Renal pelvis (tissue), 4 donors: ENCODE measurements around the gene HENMT1. TPM values are rescaled to one million over a fixed set of nuclear protein-coding genes. Genes with fewer than 3 reads are reported as not detected.
"Not testable (repeated sequence)": the region's sequence is repeated elsewhere in the genome, so short reads cannot be mapped to it uniquely, and the experiment has no call there.

Experiments
- DNase-seq: peaks from one replicate; pipeline ENCODE4 v3.0.0-alpha.2; 2013
- polyA plus RNA-seq, 3 donors: library from polyadenylated mRNA; unstranded; fragments of 120-200 nt; gene quantifications; one replicate each; pipeline ENCODE4 v1.2.1, GENCODE V29; 2013; ENCODE audit not compliant: insufficient read length in 3 of 3

Gene HENMT1
- polyA plus RNA-seq, 3 donors, result 9.6 to 11.0 (median 9.6) TPM

- DNase-seq, result not testable (repeated sequence)
Measured at GRCh38 chr1:108681701-108682100, 20.8 kb upstream of the HENMT1 start.

- DNase-seq, result no peak
Measured at GRCh38 chr1:108679586-108680213, 18.8 kb upstream of the HENMT1 start.

GRCh38 chr1:108678706-108679105 lies 17.8 kb upstream of the HENMT1 start:
- DNase-seq, result no peak

GRCh38 chr1:108671143-108671542 lies 10.2 kb upstream of the HENMT1 start:
- DNase-seq, result no peak

DNA sequence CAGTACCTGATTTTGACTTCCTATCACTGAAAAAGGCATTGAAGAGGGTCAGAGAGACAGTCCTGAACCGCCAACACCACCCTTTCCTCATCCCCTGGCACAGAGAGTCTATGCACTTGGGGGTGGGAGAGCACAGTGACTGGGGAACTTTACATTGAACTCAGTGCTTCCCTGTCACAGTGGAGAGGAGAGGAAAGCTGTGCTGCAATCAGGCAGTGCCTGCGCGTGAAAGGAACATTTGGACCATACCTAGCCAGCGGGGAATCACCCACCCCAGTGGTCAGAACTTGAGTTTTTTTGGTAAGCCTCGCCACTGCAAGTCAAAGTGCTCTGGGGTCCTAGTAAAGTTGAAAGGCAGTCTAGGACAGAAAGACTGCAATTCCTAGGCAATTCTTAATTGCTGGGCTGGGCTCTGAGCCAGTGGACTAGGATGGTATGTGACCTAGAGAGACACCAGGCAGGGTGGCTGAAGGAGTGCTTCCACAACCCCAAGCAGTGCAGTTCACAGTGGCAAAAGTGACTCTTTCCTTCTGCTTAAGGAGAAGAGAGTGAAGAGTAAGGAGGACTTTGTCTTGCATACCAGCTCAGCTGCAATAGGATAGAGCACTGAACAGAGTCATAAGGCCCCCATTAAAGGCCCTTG lies 9.4 kb upstream of the HENMT1 start:
- DNase-seq, result no peak

- DNase-seq, result no peak
Measured at GRCh38 chr1:108669679-108670078, 8.8 kb upstream of the HENMT1 start.

DNA sequence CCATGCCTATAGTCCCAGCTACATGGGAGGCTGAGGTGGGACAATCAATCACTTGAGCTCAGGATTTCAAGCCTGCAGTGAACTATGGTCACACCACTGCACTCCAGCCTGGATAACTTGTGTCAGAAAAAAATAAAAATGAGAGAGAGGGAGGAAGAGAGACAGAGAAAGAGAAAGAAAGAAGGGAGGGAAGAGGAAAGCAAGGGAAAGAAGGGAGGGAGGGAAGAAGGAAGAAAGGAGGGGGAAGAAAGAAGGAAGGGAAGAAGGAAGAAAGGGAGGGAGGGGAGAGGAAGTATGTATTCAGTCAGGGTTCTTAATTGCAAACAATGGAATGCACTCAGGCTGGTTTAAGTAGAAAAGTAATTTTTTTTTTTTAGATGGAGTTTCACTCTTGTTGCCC lies 7.9 kb upstream of the HENMT1 start:
- DNase-seq, result no peak

- not testable (repeated sequence) for DNase-seq
Measured at GRCh38 chr1:108667422-108667821, 6.5 kb upstream of the HENMT1 start.

DNA sequence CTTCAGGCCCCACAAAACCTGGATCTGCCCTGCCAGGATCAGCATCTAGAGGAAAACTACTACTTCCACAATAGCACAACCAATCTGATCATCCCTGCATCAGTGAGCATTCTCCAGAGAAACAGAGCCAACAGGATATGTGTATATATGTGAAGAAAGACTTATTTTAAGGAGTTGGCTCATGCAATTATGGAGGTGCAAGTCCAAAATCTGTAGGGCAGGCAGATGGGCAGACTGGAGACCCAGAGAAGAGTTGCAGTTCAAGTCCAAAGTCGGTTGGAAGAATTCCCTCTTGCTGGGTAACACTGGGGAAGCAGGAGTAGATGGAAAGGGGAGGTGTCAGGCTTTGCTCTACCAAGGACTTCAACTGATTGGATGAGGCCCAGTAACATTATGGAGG lies 4.9 kb upstream of the HENMT1 start:
- DNase-seq, result no peak

- DNase-seq, result no peak
Measured at GRCh38 chr1:108665067-108665466, 4.2 kb upstream of the HENMT1 start.

DNA sequence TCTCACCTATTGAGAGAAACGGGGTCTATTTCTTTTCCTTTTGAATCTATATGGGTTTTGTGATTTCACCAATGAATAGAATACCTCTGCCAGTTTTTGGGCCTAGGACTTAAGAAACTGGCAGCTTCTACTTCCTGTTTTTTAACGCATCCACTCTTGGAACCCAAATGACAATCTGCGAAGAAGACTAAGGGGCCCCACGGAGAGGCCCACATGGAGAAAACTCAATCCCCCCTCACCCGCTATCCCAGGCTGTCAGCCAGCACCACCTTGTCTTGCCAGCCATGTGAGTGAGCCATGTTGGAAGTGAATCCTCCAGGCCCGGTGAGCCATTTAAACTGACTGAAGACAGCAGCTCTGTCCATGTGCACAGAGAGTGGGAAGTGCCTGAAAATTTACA lies 3.6 kb upstream of the HENMT1 start:
- DNase-seq, result no peak

- DNase-seq, result no peak
Measured at GRCh38 chr1:108663074-108663473, 2.2 kb upstream of the HENMT1 start.

GRCh38 chr1:108657356-108658080 lies 3.4 kb downstream of the HENMT1 start:
- no peak for DNase-seq

- DNase-seq, result no peak
Measured at GRCh38 chr1:108653431-108654105, 7.3 kb downstream of the HENMT1 start.

GRCh38 chr1:108646648-108647269 lies 14.1 kb downstream of the HENMT1 start:
- peak; percentile 34 for DNase-seq

DNA sequence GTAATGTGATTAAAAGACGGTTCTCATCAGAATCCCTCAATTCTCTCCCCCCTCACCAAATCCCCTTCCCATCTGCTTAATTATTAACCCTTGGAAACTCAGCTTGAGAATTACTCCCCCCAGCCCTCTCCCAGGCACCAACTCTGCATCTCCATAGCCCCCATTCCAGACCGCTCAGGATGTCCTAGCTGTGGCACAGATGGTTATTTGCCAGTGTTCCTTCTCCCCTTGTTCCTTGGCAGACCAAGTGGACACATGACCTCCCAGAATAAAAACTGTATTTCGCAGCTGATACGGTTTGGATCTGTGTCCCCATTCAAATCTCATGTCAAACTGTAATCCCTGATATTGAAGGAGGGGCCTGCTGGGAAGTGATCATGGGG lies 14.6 kb downstream of the HENMT1 start:
- DNase-seq, result no peak

DNA sequence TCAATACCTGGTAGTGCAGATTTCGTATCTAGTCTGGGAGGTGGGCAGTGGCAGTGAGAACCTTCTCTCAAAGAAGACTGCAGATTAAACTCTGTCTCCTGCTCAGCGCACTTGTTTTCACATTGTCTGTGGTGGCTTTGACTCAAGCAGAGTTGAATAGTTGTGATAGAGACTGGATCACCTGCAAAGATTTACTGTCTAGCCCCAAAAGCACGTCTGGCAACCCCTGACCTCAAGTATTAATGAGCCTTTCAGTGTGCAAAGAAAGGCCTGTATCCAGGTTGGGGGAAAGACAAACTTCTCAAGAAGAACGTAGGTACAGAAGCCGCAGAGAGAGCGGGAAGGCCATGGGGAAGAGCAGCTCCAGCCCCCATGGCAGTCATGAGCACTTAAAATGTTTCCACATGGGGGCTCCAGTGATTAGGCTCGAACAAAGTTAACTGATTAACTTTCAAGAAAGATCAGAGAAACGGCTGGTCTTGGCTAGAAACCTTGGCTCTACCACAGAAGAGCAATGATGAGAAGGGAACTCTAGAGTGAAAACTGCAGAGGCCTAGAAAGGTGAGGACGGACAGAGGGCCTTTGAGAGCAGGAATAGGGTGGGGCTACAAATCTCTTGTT lies 15.2 kb downstream of the HENMT1 start:
- DNase-seq, result no peak

- no peak for DNase-seq
Measured at GRCh38 chr1:108644984-108645383, 15.9 kb downstream of the HENMT1 start.

GRCh38 chr1:108643492-108644335 lies 17.2 kb downstream of the HENMT1 start:
- peak; percentile 66 for DNase-seq

- DNase-seq, result not testable (repeated sequence)
Measured at GRCh38 chr1:108640863-108641262, 20.0 kb downstream of the HENMT1 start.
